ENCODE data around the gene CXorf66. TPM values are rescaled to one million over a fixed set of nuclear protein-coding genes. Genes with fewer than 3 reads are reported as not detected.
A peak's percentile ranks its signal among the peaks of the same experiment; 100 is the strongest.
"Not testable (repeated sequence)": the region's sequence is repeated elsewhere in the genome, so short reads cannot be mapped to it uniquely, and the experiment has no call there.

CXorf66 gene
- not detected for polyA plus RNA-seq (2013, experiment 1 of 2; ENCODE audit: insufficient read length)
- not detected for polyA plus RNA-seq (2013, experiment 2 of 2; ENCODE audit: insufficient read length)

- DNase-seq: no peak
These were observed at the start of gene CXorf66 for GRCh38 chrX:139965421-139965820. CXorf66 (minus strand) TSS chrX:139965521; CDS start chrX:139965496, 25 bp downstream.

- DNase-seq: no peak
These were observed 17.5 kb upstream of the CXorf66 start for GRCh38 chrX:139982856-139983255.

- no peak for DNase-seq
These were observed 9.2 kb upstream of the CXorf66 start for GRCh38 chrX:139974471-139974870.

GRCh38 chrX:139972629-139973624, 7.6 kb upstream of the CXorf66 start:
- no peak for DNase-seq

GRCh38 chrX:139972113-139972512, 6.8 kb upstream of the CXorf66 start:
- no peak for DNase-seq

- no peak for DNase-seq
These were observed 6.1 kb upstream of the CXorf66 start for GRCh38 chrX:139971394-139971749.

- DNase-seq: no peak
These were observed 4.0 kb upstream of the CXorf66 start for GRCh38 chrX:139969286-139969685.

GRCh38 chrX:139967750-139968149, 2.4 kb upstream of the CXorf66 start:
- DNase-seq: no peak

- DNase-seq: peak; percentile 8
These were observed 2.0 kb upstream of the CXorf66 start for GRCh38 chrX:139967300-139967699.

- DNase-seq: not testable (repeated sequence)
These were observed 838 bp upstream of the CXorf66 start for GRCh38 chrX:139966159-139966558.

- DNase-seq: not testable (repeated sequence)
These were observed 4.2 kb downstream of the CXorf66 start for GRCh38 chrX:139961091-139961490.

GRCh38 chrX:139949703-139950102, 15.6 kb downstream of the CXorf66 start:
- DNase-seq: no peak

GRCh38 chrX:139945075-139945474, 20.2 kb downstream of the CXorf66 start:
- no peak for DNase-seq

- DNase-seq: no peak
These were observed 29.1 kb downstream of the CXorf66 start for GRCh38 chrX:139936259-139936658.

- DNase-seq: no peak
These were observed 31.4 kb downstream of the CXorf66 start for GRCh38 chrX:139933904-139934303.

- DNase-seq: peak; percentile 86
These were observed 32.2 kb downstream of the CXorf66 start, which contains the start of gene ATP11C for GRCh38 chrX:139932901-139933796. ATP11C (minus strand) TSS chrX:139933053; CDS start chrX:139932042, 1,011 bp downstream.

GRCh38 chrX:139932073-139932900, 33.0 kb downstream of the CXorf66 start:
- peak; percentile 45 for DNase-seq

- DNase-seq: no peak
These were observed 33.7 kb downstream of the CXorf66 start for GRCh38 chrX:139931646-139932072.

- DNase-seq: peak; percentile 14
These were observed 34.2 kb downstream of the CXorf66 start for GRCh38 chrX:139930916-139931645.

GRCh38 chrX:139930401-139930800, 34.9 kb downstream of the CXorf66 start:
- no peak for DNase-seq

- DNase-seq: no peak
These were observed 35.4 kb downstream of the CXorf66 start for GRCh38 chrX:139929876-139930275.

Data from fibroblast of skin of back (primary cell).